GM12864 (cell line): Measurements from ENCODE around the gene ATRAID.

ENCODE experiments used
- DNase-seq: peaks from one replicate; pipeline ENCODE4 v3.0.0-alpha.2; 2011; ENCODE audit warnings: low read depth
- H3K4me3 ChIP-seq: 2 replicates; pipeline ENCODE4 v1.5.1; 2011; ENCODE audit warnings: mild to moderate bottlenecking, low read depth, low read length, control low read depth
- CTCF ChIP-seq: IDR thresholded peaks from 2 replicates; pipeline ENCODE4 v1.5.1; 2011; ENCODE audit warnings: low read depth, mild to moderate bottlenecking, moderate library complexity, low read length, control low read depth, inconsistent platforms; ENCODE audit errors: missing control alignments

Gene ATRAID

GRCh38 chr2:27236626-27237025, 24.8 kb downstream of the ATRAID start:
- no peak for TF ChIP-seq CTCF
- DNase-seq, result no peak
- H3K4me3 ChIP-seq, result no peak overlapping the region

- H3K4me3 ChIP-seq, result no peak overlapping the region
- DNase-seq, result no peak
- TF ChIP-seq CTCF, result no peak
Measured at GRCh38 chr2:27237341-27237945, 25.6 kb downstream of the ATRAID start.

- TF ChIP-seq CTCF, result no peak
- DNase-seq, result no peak
- no peak overlapping the region for H3K4me3 ChIP-seq
Measured at GRCh38 chr2:27238976-27239375, 27.1 kb downstream of the ATRAID start.

GRCh38 chr2:27240406-27240805, 28.6 kb downstream of the ATRAID start:
- no peak overlapping the region for H3K4me3 ChIP-seq
- no peak for TF ChIP-seq CTCF
- no peak for DNase-seq

- no peak for DNase-seq
- no peak overlapping the region for H3K4me3 ChIP-seq
- TF ChIP-seq CTCF, result no peak
Measured at GRCh38 chr2:27241761-27242613, 30.1 kb downstream of the ATRAID start.

GRCh38 chr2:27242614-27242951, 30.7 kb downstream of the ATRAID start:
- TF ChIP-seq CTCF, result no peak
- H3K4me3 ChIP-seq, result no peak overlapping the region
- no peak for DNase-seq
